MM.1S (cell line): Measurements from ENCODE around the gene MTHFD1.

Experiments used
- EZH2 ChIP-seq: fragments of 300-600 bp; sonication (generic); optimal IDR thresholded peaks from 2 replicates; pipeline ENCODE3; 2017; ENCODE audit warnings: low read depth, mild to moderate bottlenecking, antibody characterized with exemption, low read length, mixed read lengths
- EZH2phosphoT487 ChIP-seq: fragments of 300-600 bp; sonication (generic); IDR thresholded peaks from 2 replicates; pipeline ENCODE4 v1.6.1; 2018; ENCODE audit warnings: antibody characterized with exemption, low read length
- TF ChIP-seq, protein P1 (sequence below): fragments of 300-600 bp; sonication (generic); IDR thresholded peaks from 2 replicates; pipeline ENCODE4 v1.5.1; 2016; ENCODE audit warnings: antibody characterized with exemption, low read length, mixed read lengths

GRCh38 chr14:64394423-64394822, 6.3 kb downstream of the MTHFD1 start:
- TF ChIP-seq, protein P1, sequence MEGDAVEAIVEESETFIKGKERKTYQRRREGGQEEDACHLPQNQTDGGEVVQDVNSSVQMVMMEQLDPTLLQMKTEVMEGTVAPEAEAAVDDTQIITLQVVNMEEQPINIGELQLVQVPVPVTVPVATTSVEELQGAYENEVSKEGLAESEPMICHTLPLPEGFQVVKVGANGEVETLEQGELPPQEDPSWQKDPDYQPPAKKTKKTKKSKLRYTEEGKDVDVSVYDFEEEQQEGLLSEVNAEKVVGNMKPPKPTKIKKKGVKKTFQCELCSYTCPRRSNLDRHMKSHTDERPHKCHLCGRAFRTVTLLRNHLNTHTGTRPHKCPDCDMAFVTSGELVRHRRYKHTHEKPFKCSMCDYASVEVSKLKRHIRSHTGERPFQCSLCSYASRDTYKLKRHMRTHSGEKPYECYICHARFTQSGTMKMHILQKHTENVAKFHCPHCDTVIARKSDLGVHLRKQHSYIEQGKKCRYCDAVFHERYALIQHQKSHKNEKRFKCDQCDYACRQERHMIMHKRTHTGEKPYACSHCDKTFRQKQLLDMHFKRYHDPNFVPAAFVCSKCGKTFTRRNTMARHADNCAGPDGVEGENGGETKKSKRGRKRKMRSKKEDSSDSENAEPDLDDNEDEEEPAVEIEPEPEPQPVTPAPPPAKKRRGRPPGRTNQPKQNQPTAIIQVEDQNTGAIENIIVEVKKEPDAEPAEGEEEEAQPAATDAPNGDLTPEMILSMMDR, result no peak
- TF ChIP-seq EZH2phosphoT487 (no peak), EZH2 (no peak)
